HL-60/S4 treated with phorbol 12-myristate 13-acetate at 8.2 ng/mL for 4 days and 3 days (cell line): ENCODE measurements around the gene FBXL7.

ENCODE experiments used
- in situ Hi-C: fragments of 300-500 bp; cut with MboI; formaldehyde crosslinking; loops from 2 replicates; pipeline ENCODE4 v1.15.0; 2022; ENCODE audit warnings: low sequenced_read_pairs

FBXL7 gene

GRCh38 chr5:15574806-15575325 is 74.9 kb downstream of the FBXL7 start:
- in situ Hi-C loops = no loop called here

- in situ Hi-C loops = no loop called here
Measured at GRCh38 chr5:15575666-15576065, 75.7 kb downstream of the FBXL7 start.

- in situ Hi-C loops = no loop called here
Measured at GRCh38 chr5:15577132-15577531, 77.2 kb downstream of the FBXL7 start.

GRCh38 chr5:15577831-15578230 is 77.9 kb downstream of the FBXL7 start:
- in situ Hi-C loops = no loop called here

GRCh38 chr5:15579193-15579990 is 79.4 kb downstream of the FBXL7 start:
- in situ Hi-C loops = no loop called here

- in situ Hi-C loops = no loop called here
Measured at GRCh38 chr5:15584528-15584927, 84.5 kb downstream of the FBXL7 start.

GRCh38 chr5:15585128-15585527 is 85.1 kb downstream of the FBXL7 start:
- in situ Hi-C loops = no loop called here

GRCh38 chr5:15585841-15586591 is 86.0 kb downstream of the FBXL7 start:
- in situ Hi-C loops = no loop called here

- in situ Hi-C loops = no loop called here
Measured at GRCh38 chr5:15587916-15588315, 87.9 kb downstream of the FBXL7 start.

- in situ Hi-C loops = no loop called here
Measured at GRCh38 chr5:15592728-15593127, 92.7 kb downstream of the FBXL7 start.

GRCh38 chr5:15594977-15595568 is 95.1 kb downstream of the FBXL7 start:
- in situ Hi-C loops = no loop called here

- in situ Hi-C loops = no loop called here
Measured at GRCh38 chr5:15595929-15596328, 95.9 kb downstream of the FBXL7 start.

GRCh38 chr5:15596936-15597335 is 97.0 kb downstream of the FBXL7 start:
- in situ Hi-C loops = no loop called here

- in situ Hi-C loops = no loop called here
Measured at GRCh38 chr5:15597804-15598203, 97.8 kb downstream of the FBXL7 start.

GRCh38 chr5:15598294-15598902 is 98.4 kb downstream of the FBXL7 start:
- in situ Hi-C loops = no loop called here

GRCh38 chr5:15600035-15600434 is 100.1 kb downstream of the FBXL7 start:
- in situ Hi-C loops = no loop called here

GRCh38 chr5:15601274-15601673 is 101.3 kb downstream of the FBXL7 start:
- in situ Hi-C loops = no loop called here

GRCh38 chr5:15601853-15602252 is 101.9 kb downstream of the FBXL7 start:
- in situ Hi-C loops = no loop called here

- in situ Hi-C loops = no loop called here
Measured at GRCh38 chr5:15604986-15605385, 105.0 kb downstream of the FBXL7 start.

GRCh38 chr5:15606197-15606596 is 106.2 kb downstream of the FBXL7 start:
- in situ Hi-C loops = no loop called here

- in situ Hi-C loops = no loop called here
Measured at GRCh38 chr5:15607076-15607475, 107.1 kb downstream of the FBXL7 start.
